Loucy (cell line): Measurements from ENCODE around the gene PTPRK.
"Not testable (repeated sequence)": the region's sequence is repeated elsewhere in the genome, so short reads cannot be mapped to it uniquely, and the experiment has no call there.

ENCODE experiments used
- H2AFZ ChIP-seq: fragments of 200-600 bp; sonication (generic); 2 replicates; pipeline ENCODE4 v1.6.0; 2016; ENCODE audit warnings: antibody characterized with exemption, mild to moderate bottlenecking, low read length, moderate library complexity
- H3F3A ChIP-seq: fragments of 200-600 bp; 2 replicates; pipeline ENCODE4 v1.6.0; 2016; ENCODE audit warnings: antibody characterized with exemption, low read depth, mild to moderate bottlenecking
- H3K27me3 ChIP-seq: fragments of 200-600 bp; sonication (generic); 2 replicates; pipeline ENCODE4 v1.6.1; 2014; ENCODE audit warnings: low read length, mild to moderate bottlenecking; ENCODE audit not compliant: insufficient read depth, poor library complexity, severe bottlenecking
- H3K36me3 ChIP-seq: fragments of 200-600 bp; sonication (generic); 2 replicates; pipeline ENCODE4 v1.6.1; 2016; ENCODE audit warnings: low read length; ENCODE audit not compliant: insufficient read depth
- H3K4me1 ChIP-seq: fragments of 200-600 bp; sonication (generic); 2 replicates; pipeline ENCODE4 v1.5.1; 2014; ENCODE audit warnings: low read length, mild to moderate bottlenecking; ENCODE audit not compliant: insufficient read depth, poor library complexity, severe bottlenecking
- H3K4me2 ChIP-seq: fragments of 200-600 bp; sonication (generic); 2 replicates; pipeline ENCODE4 v1.6.0; 2014; ENCODE audit warnings: antibody characterized with exemption, low read length, low read depth, mild to moderate bottlenecking; ENCODE audit not compliant: poor library complexity, severe bottlenecking
- H3K4me3 ChIP-seq: fragments of 200-600 bp; sonication (generic); 2 replicates; pipeline ENCODE4 v1.5.1; 2014; ENCODE audit warnings: low read length, mild to moderate bottlenecking, mixed read lengths; ENCODE audit not compliant: poor library complexity, severe bottlenecking
- H3K79me2 ChIP-seq: fragments of 200-600 bp; sonication (generic); 2 replicates; pipeline ENCODE4 v1.6.1; 2014; ENCODE audit warnings: low read length; ENCODE audit not compliant: insufficient read depth
- H3K9ac ChIP-seq: fragments of 200-600 bp; sonication (generic); 2 replicates; pipeline ENCODE4 v1.6.0; 2014; ENCODE audit warnings: mild to moderate bottlenecking, low read depth, low read length, moderate library complexity; ENCODE audit not compliant: poor library complexity, severe bottlenecking
- H3K9me2 ChIP-seq: fragments of 200-600 bp; sonication (generic); replicated peaks from 2 replicates; pipeline ENCODE4 v1.6.1; 2016; ENCODE audit warnings: low read depth, low read length, mixed read lengths
- H3K9me3 ChIP-seq: fragments of 200-600 bp; sonication (generic); 2 replicates; pipeline ENCODE4 v1.6.1; 2014; ENCODE audit warnings: mild to moderate bottlenecking, antibody characterized with exemption, low read length, low read depth; ENCODE audit not compliant: insufficient read depth
- H4K20me1 ChIP-seq: fragments of 200-600 bp; sonication (generic); 2 replicates; pipeline ENCODE4 v1.6.0; 2014; ENCODE audit warnings: antibody characterized with exemption, low read length, mild to moderate bottlenecking; ENCODE audit not compliant: insufficient read depth, poor library complexity, severe bottlenecking
- CTCF ChIP-seq: fragments of 200-600 bp; sonication (generic); conservative IDR thresholded peaks from 2 replicates; pipeline ENCODE4 v1.5.1; 2014; ENCODE audit warnings: mild to moderate bottlenecking, antibody characterized with exemption, low read length
- EZH2phosphoT487 ChIP-seq: fragments of 200-600 bp; IDR thresholded peaks from 2 replicates; pipeline ENCODE4 v1.6.1; 2018; ENCODE audit warnings: antibody characterized with exemption, mild to moderate bottlenecking, moderate library complexity, borderline replicate concordance

PTPRK gene

GRCh38 chr6:128439627-128440026, 80.8 kb downstream of the PTPRK start:
- H3K79me2 ChIP-seq, result no peaks in the 10 kb centered on the region

GRCh38 chr6:128438393-128438792, 82.0 kb downstream of the PTPRK start:
- TF ChIP-seq CTCF, result no peak
- TF ChIP-seq EZH2phosphoT487, result no peak
- no peaks in the 10 kb centered on the region for H3K79me2 ChIP-seq
- H2AFZ ChIP-seq, result no peak overlapping the region
- H3K27me3 ChIP-seq, result no peaks in the 10 kb centered on the region
- no peaks in the 10 kb centered on the region for H3K9me2 ChIP-seq
- H3K4me3 ChIP-seq, result no peak overlapping the region
- H3K36me3 ChIP-seq, result no peaks in the 10 kb centered on the region
- H3K9ac ChIP-seq, result no peak overlapping the region
- no peaks in the 10 kb centered on the region for H4K20me1 ChIP-seq
- H3K4me2 ChIP-seq, result no peak overlapping the region
- peaks cover 9% of the 10 kb centered on the region for H3K4me1 ChIP-seq
- H3F3A ChIP-seq, result no peaks in the 10 kb centered on the region
- no peaks in the 10 kb centered on the region for H3K9me3 ChIP-seq

More at GRCh38 chr6:128439627-128440026, 80.8 kb downstream of the PTPRK start:
- Histone ChIP-seq H3K9me2 (no peaks in the 10 kb centered on the region), H2AFZ (no peak overlapping the region), H3K4me3 (no peak overlapping the region), H3K27me3 (no peaks in the 10 kb centered on the region), H3K9me3 (no peaks in the 10 kb centered on the region), H3K36me3 (no peaks in the 10 kb centered on the region), H3K4me1 (peaks cover 9% of the 10 kb centered on the region), H3F3A (no peaks in the 10 kb centered on the region), H4K20me1 (no peaks in the 10 kb centered on the region), H3K4me2 (no peak overlapping the region), H3K9ac (no peak overlapping the region)
- TF ChIP-seq CTCF (no peak), EZH2phosphoT487 (no peak)

GRCh38 chr6:128437685-128438084, 82.7 kb downstream of the PTPRK start:
- H3K4me1 ChIP-seq, result peaks cover 9% of the 10 kb centered on the region
- H3F3A ChIP-seq, result no peaks in the 10 kb centered on the region
- TF ChIP-seq CTCF (no peak), EZH2phosphoT487 (no peak)
- H2AFZ ChIP-seq, result no peak overlapping the region
- H3K9me2 ChIP-seq, result no peaks in the 10 kb centered on the region
- no peaks in the 10 kb centered on the region for H3K27me3 ChIP-seq
- no peaks in the 10 kb centered on the region for H4K20me1 ChIP-seq
- H3K4me3 ChIP-seq, result no peak overlapping the region
- no peaks in the 10 kb centered on the region for H3K36me3 ChIP-seq
- no peak overlapping the region for H3K9ac ChIP-seq
- H3K4me2 ChIP-seq, result no peak overlapping the region
- H3K9me3 ChIP-seq, result no peaks in the 10 kb centered on the region
- no peaks in the 10 kb centered on the region for H3K79me2 ChIP-seq

GRCh38 chr6:128434752-128435151, 85.6 kb downstream of the PTPRK start:
- not testable (repeated sequence) for H3K9me2 ChIP-seq, H3K27me3 ChIP-seq, H3K4me3 ChIP-seq, H3K79me2 ChIP-seq, H3K4me1 ChIP-seq, H3K36me3 ChIP-seq, H4K20me1 ChIP-seq, H3K4me2 ChIP-seq, H2AFZ ChIP-seq, H3K9ac ChIP-seq, H3F3A ChIP-seq, H3K9me3 ChIP-seq
